Suppressor macrophage treated with lipopolysaccharide for 4 hours (primary cell): ENCODE results near the gene STAP1.
A peak's percentile ranks its signal among the peaks of the same experiment; 100 is the strongest.
"Not testable (repeated sequence)": the region's sequence is repeated elsewhere in the genome, so short reads cannot be mapped to it uniquely, and the experiment has no call there.

Experiments used
- DNase-seq: peaks from one replicate; pipeline ENCODE4 v3.0.0-alpha.2; 2020

Gene STAP1, protein sequence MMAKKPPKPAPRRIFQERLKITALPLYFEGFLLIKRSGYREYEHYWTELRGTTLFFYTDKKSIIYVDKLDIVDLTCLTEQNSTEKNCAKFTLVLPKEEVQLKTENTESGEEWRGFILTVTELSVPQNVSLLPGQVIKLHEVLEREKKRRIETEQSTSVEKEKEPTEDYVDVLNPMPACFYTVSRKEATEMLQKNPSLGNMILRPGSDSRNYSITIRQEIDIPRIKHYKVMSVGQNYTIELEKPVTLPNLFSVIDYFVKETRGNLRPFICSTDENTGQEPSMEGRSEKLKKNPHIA

GRCh38 chr4:67558493-67558892 lies at the start of gene STAP1:
Gene STAP1, plus strand, starts transcription at chr4:67558727. Its CDS starts 83 bp downstream, at chr4:67558810.
- peak; percentile 53 for DNase-seq

DNA sequence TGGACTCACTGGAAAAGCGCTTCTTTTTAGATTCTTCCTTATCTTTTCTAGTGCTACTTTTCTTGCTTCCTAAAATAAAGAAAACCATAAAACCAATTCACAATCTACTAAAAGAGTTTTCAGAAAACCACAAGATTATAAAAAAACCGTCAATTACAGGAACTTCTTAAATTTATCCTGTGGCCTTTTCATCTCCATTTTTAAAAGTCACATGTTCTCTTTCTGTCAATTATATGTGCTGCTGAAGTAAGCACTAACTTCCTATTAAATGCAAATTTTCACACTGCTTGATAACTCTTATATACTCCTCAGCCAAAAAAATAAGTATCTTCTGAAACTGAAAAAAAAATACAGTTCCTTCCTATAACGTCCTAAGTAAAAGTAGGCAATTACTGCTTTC lies 46.0 kb upstream of the STAP1 start:
- DNase-seq = no peak

DNA sequence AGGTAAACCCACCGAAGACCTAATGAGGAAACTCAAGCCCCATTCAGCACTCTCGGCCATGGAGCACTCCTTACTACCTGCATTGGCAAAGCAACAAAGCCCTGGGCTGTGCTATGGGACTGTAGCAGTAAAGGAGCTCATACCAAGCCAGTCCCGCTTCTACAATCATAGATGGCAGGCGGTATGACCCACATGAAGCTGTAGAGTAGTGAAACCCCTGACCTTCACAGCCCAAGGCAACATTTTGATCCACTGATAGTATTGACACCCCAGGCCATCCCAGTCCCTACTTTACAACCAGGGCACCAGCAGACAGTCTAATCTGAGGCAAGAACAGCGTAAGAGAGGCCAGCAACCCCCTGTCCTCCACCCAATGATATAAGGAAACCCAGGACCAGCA lies 38.4 kb upstream of the STAP1 start:
- no peak for DNase-seq

DNA sequence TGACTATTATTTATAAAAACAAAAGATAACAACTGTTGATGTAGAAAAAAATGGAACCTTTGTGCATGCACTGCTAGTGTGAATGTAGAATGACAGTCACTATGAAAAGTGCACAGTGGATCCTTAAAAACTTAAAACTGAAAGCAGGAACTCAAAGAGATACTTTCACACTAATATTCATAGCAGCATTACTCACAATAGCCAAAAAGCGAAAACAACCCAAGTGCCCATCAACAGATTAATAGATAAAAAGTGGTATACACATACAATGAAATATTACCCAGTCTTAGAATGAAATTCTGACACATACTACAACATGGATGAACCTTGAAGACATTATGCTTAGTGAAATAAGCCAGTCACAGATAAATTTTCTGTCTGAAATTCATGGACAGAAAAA lies 37.0 kb upstream of the STAP1 start:
- no peak for DNase-seq

GRCh38 chr4:67522230-67522629 lies 36.3 kb upstream of the STAP1 start:
- DNase-seq = no peak

DNA sequence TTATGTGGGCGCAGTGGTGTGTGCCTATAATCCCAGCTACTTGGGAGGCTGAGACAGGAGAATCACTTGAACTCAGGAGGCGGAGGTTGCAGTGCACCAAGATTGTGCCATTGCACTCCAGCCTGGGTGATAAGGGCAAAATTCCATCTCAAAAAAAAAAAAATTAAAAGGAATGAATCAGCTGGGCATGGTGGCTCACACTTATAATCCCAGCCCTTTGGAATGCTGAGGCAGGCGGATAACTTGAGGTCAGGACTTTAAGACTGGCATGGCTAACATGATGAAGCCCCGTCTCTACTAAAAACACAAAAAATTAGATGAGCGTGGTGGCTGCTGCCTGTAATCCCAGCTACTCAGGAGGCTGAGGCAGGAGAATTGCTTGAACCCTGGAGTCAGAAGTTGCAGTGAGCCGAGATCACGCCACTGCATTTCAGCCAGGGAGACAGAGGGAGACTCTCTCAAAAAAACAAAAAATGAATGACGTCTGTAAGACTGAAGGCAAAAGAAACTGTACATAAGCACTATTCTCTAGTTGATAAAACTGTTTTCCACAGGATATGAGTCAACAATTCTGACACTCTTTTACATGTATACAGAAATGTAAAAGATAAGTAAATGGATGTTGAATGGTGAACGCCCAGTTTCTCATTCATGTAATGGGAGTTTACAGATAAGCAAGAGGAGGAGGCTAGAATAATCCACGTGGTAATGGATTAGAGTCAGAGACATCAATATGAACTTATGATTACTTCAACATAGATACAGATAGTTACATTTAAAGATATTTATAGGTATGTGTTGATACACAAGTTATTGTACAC lies 35.5 kb upstream of the STAP1 start:
- no peak for DNase-seq

DNA sequence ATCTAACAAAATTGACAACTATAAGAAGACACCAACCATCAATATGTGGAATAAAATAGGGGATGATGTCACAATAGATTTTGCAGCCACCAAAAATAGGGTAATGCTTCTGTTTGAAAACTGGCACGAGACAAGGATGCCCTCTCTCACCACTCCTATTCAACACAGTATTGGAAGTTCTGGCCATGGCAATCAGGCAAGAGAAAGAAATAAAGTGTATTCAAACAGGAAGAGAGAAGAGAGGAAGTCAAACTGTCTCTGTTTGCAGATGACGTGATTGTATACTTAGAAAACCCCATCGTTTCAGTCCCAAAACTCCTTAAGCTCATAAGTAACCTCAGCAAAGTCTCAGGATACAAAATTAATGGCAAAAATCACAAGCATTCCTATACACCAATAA lies 34.4 kb upstream of the STAP1 start:
- not testable (repeated sequence) for DNase-seq

- DNase-seq = no peak
Observed at GRCh38 chr4:67531379-67531962, 27.1 kb upstream of the STAP1 start.

DNA sequence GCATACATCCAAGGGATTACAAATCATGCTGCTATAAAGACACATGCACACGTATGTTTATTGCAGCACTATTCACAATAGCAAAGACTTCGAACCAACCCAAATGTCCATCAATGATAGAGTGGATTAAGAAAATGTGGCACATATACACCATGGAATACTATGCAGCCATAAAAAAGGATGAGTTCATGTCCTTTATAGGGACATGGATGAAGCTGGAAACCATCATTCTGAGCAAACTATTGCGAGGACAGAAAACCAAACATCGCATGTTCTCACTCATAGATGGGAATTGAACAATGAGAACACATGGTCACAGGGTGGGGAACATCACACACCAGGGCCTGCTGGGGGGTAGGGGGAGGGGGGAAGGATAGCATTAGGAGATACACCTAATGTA lies 26.1 kb upstream of the STAP1 start:
- not testable (repeated sequence) for DNase-seq

DNA sequence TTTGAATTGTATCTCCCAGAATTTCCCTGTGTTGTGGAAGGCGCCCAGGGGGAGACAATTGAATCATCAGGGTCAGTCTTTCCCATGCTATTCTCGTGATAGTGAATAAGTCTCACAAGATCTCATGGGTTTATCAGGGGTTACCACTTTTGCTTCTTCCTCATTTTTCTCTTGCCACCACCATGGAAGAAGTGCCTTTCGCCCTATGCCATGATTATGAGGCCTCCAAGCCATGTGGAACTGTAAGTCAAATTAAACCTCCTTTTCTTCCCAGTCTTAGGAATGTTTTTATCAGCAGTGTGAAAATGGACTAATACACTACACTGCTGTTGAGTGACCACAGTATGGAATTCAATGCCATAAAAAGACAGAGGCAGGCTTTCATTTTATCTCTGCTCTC lies 25.4 kb upstream of the STAP1 start:
- no peak for DNase-seq

GRCh38 chr4:67535280-67535840 lies 23.2 kb upstream of the STAP1 start:
- DNase-seq = no peak

- no peak for DNase-seq
Observed at GRCh38 chr4:67539830-67540229, 18.7 kb upstream of the STAP1 start.

DNA sequence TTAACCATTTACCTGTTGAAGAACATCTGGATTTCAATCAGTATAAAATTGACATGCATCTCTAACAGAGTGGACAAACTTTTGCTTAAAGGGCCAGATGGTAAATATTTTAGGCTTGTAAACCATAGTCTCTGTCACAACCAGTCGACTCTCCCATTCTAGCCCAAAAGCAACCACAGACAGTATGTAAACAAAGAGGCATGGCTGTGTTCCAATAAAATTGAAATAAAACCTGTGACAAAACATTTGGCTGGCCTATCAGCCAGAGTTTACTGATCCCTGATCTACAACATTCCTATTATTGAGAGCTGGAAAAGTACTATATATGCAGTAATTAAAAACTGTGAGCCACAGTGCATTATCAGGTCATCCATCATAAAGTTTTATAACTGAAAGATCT lies 16.5 kb upstream of the STAP1 start:
- DNase-seq = no peak

- DNase-seq = peak; percentile 97
Observed at GRCh38 chr4:67545199-67546003, 13.1 kb upstream of the STAP1 start, which contains the start of gene CENPC. Gene CENPC, minus strand, starts transcription at chr4:67545503. Its CDS starts 148 bp downstream, at chr4:67545355.

DNA sequence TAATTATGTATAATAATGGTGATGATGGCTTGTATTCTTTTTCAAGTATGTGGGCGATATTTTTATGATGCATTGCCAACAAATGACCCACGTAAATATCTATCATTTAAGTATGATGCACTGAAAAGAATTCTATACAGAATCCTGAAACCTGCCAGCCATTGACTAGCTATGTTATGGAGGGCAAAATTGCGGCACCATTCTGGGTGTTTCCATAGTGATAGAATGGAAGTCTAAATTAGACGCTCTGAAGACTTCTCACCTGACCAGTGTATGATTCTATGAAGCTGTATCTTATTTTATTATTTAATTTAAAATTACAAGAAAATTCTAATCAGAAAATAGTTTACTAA lies 12.5 kb upstream of the STAP1 start:
- DNase-seq = no peak

DNA sequence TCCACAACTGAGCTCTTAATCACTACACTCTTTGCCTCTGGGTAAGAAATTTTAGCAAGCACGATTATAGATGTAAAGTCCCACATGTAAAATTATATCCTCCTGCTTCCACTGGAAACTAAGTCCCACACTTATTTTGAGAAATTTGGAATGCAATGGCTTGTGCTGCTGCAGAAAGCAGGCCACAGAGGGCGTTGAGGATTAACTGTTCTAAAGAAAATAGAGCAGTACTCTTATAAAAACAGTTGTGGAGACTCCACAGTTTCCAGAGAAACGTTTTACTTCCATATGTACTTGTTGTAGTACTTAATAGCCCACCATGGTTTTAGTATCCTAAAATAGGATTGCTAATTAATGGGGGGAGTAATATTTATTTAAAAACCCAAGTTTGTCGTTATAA lies 11.6 kb upstream of the STAP1 start:
- DNase-seq = no peak

DNA sequence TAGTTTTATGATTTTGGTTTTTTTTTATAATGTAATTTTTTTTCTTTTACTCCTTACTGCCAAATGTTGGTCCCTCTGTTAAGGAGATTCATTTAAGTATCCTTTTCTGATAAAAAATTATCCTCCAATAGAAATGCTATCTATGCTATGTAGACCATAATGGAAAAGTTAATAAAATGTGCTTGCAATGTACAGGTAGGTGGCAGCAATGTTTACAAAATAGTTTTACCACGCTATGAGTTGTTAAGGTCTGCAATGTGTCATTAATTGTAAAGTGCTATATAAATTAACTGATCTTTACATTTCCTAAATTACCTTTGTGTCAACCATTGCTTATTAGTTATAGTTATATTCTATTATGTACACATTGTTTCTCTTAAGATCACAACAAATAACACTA lies 9.4 kb upstream of the STAP1 start:
- peak; percentile 42 for DNase-seq

DNA sequence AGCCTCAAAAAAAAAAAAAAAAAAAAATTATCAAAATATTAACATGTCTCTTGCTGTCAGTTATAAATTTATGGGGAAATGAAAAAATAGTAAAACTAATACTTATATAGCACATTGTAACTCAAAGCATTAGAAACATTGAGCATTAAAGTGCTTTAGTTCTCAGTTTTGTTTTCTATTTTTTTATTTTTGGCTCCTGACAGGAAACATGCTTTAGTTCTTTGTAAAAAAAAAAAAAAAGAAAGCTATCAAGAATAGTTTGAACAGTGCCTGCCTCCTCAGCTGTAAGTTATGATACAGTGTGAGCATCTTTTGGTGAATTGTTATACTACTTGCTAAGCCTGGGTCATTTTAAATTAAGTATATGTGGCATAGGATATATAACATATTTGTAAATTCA lies 8.1 kb upstream of the STAP1 start:
- DNase-seq = no peak

- no peak for DNase-seq
Observed at GRCh38 chr4:67550857-67551256, 7.7 kb upstream of the STAP1 start.

DNA sequence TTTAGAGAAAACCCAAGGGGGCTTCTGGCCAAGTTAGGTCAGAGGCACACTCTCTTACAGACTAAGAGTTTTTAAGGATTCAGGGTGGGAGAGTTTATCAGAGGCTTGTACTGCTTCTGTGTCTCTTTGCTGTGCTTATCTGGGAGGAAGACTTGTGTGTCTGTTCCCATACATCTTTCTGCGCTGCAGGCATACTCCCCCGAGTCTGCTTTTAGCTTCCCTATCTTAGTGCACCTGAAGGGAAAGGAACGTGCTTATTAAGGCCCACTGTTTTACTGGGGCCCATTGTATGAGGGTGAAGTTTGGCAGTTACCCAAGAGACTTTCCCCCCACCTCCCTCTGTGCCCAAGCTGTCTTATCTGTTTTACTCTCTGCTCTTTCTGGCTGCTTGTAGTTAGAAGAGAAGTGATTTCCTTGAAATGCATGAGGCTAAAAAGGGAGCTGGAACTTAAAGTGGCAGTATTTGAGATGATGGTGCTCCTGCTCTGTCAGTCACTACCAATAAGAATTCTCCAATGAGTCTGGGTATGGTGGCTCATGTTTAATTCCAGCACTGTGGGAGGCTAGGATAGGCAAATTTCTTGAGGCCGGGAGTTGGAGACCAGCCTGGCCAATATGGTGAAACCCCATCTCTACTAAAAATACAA lies 6.3 kb upstream of the STAP1 start:
- not testable (repeated sequence) for DNase-seq

- DNase-seq = no peak
Observed at GRCh38 chr4:67554096-67554495, 4.4 kb upstream of the STAP1 start.

GRCh38 chr4:67555447-67555846 lies 3.1 kb upstream of the STAP1 start:
- DNase-seq = no peak
